K562 (cell line): ENCODE results near the gene CST2. TPM values are rescaled to one million over a fixed set of nuclear protein-coding genes. Genes with fewer than 3 reads are reported as not detected.

ENCODE experiments used
- ATAC-seq: fragments of 200-7000 bp; cut with Tn5 transposase; 3 replicates; pipeline ENCODE4 v1.9.1; 2020; ENCODE audit warnings: moderate library complexity
- BruUV-seq: library from RNA; stranded (reverse); fragments of 400-500 nt; replicated peaks from 2 replicates; lab custom pipeline; 2021; lab: Mats Ljungman, UMichigan
- CTCF ChIA-PET: fragments of 300-600 bp; formaldehyde crosslinking; extraction: SDS; loops from one replicate; lab custom pipeline; 2021; ENCODE audit warnings: low intra/inter-chr PET ratio; lab: Yijun Ruan, JAX
- POLR2A ChIA-PET: fragments of 300-600, 350-650 bp; sonication (Branson Sonifier 250); formaldehyde crosslinking; extraction: SDS; loops from one replicate; lab custom pipeline; 2021; ENCODE audit warnings: antibody characterized with exemption, inconsistent platforms; lab: Yijun Ruan, JAX
- DNase-seq, 4 experiments: peaks; one replicate each; pipeline versions ENCODE4 v3.0.0 to v3.0.0-alpha.2; 2011 to 2018; ENCODE audit warnings: low spot score in 3 of 4, mixed read lengths in 3 of 4; ENCODE audit errors: extremely low read depth in 1 of 4
- FAIRE-seq: peaks from 2 replicates; lab custom pipeline; 2011; peaks lifted over from hg19 to GRCh38; lab: Jason Lieb, UNC
- H2AFZ ChIP-seq: 2 replicates; pipeline ENCODE4 v1.6.0; 2011; ENCODE audit warnings: low read depth, low read length, control low read depth, inconsistent platforms
- H3K27ac ChIP-seq: fragments of 200-600 bp; 3 replicates; pipeline ENCODE4 v1.8.0; 2011; ENCODE audit warnings: low read depth, mild to moderate bottlenecking, control low read depth, inconsistent platforms, low read length, moderate library complexity, mixed read lengths; ENCODE audit errors: extremely low read depth
- H3K27me3 ChIP-seq, 2 experiments: fragments of 300-600 bp in 1 of 2; 2 replicates in 1 of 2; 3 replicates in 1 of 2; pipeline versions ENCODE4 v1.6.0 to v1.8.0; 2011; ENCODE audit warnings: inconsistent platforms in 2 of 2, low read length in 2 of 2, mild to moderate bottlenecking in 1 of 2, mixed read lengths in 1 of 2, moderate library complexity in 1 of 2; ENCODE audit not compliant: control insufficient read depth in 2 of 2, insufficient read depth in 2 of 2
- H3K36me3 ChIP-seq: fragments of 300-600 bp; 3 replicates; pipeline ENCODE4 v1.8.0; 2011; ENCODE audit warnings: mild to moderate bottlenecking, low read length, inconsistent platforms; ENCODE audit not compliant: control insufficient read depth, insufficient read depth
- H3K4me1 ChIP-seq, 2 experiments: fragments of 200-600 bp in 1 of 2; replicated peaks in 1 of 2; 2 replicates in 1 of 2; 3 replicates in 1 of 2; pipeline versions ENCODE4 v1.5.1 to v1.8.0; 2011; ENCODE audit warnings: inconsistent platforms in 2 of 2, low read length in 2 of 2, mild to moderate bottlenecking in 1 of 2, mixed read lengths in 1 of 2, moderate library complexity in 1 of 2; ENCODE audit not compliant: control insufficient read depth in 2 of 2, insufficient read depth in 2 of 2
- H3K4me2 ChIP-seq: 2 replicates; pipeline ENCODE4 v1.6.1; 2011; ENCODE audit warnings: low read length, control low read depth, inconsistent platforms, mixed read lengths; ENCODE audit not compliant: insufficient read depth
- H3K4me3 ChIP-seq: fragments of 200-600 bp; sonication (generic), shearing (Covaris generic); 2 replicates; pipeline ENCODE4 v1.5.1; 2016; ENCODE audit warnings: control low read depth, inconsistent platforms
- H3K79me2 ChIP-seq: fragments of 200-600 bp; 3 replicates; pipeline ENCODE4 v1.8.0; 2011; ENCODE audit warnings: low read length, inconsistent platforms; ENCODE audit not compliant: control insufficient read depth, insufficient read depth
- H3K9ac ChIP-seq, 2 experiments: 2 replicates each; pipeline versions ENCODE4 v1.6.0 to v1.6.1; 2011; ENCODE audit warnings: low read depth in 2 of 2, low read length in 2 of 2, control low read depth in 1 of 2, inconsistent platforms in 1 of 2, mild to moderate bottlenecking in 1 of 2, mixed read lengths in 1 of 2; ENCODE audit not compliant: insufficient read depth in 1 of 2
- H3K9me1 ChIP-seq: one replicate; pipeline ENCODE4 v1.6.0; 2011; ENCODE audit warnings: inconsistent platforms, mild to moderate bottlenecking, low read length, moderate library complexity; ENCODE audit not compliant: control insufficient read depth, insufficient read depth
- H3K9me3 ChIP-seq: replicated peaks from 2 replicates; pipeline ENCODE4 v1.5.1; 2011; ENCODE audit warnings: low read depth, low read length, inconsistent platforms; ENCODE audit not compliant: control insufficient read depth, insufficient read depth
- H4K20me1 ChIP-seq: replicated peaks from 2 replicates; pipeline ENCODE4 v1.6.1; 2011; ENCODE audit warnings: low read length, inconsistent platforms, mixed read lengths; ENCODE audit not compliant: control insufficient read depth, insufficient read depth
- CREB3 ChIP-seq: fragments of 450-650 bp; conservative IDR thresholded peaks from 2 replicates; pipeline ENCODE4 v1.6.1; 2016; ENCODE audit warnings: missing genetic modification characterization, low read depth, mild to moderate bottlenecking, missing compliant biosample characterization, moderate library complexity
- E2F3 ChIP-seq: fragments of 250-450 bp; sonication (Bioruptor Pico); IDR thresholded peaks from 2 replicates; pipeline ENCODE4 v1.4.0; 2020; ENCODE audit warnings: mild to moderate bottlenecking
- ELF4 ChIP-seq: fragments of 450-650 bp; formaldehyde crosslinking; IDR thresholded peaks from 2 replicates; pipeline ENCODE4 v1.4.0; 2022; ENCODE audit warnings: missing genetic modification characterization
- JUN ChIP-seq, 2 experiments: sonication (generic) in 1 of 2; formaldehyde crosslinking in 1 of 2; IDR thresholded peaks; 2 replicates each; pipeline versions ENCODE4 v1.6.1 to v1.8.0; 2012 to 2022; ENCODE audit warnings: borderline replicate concordance in 2 of 2, mild to moderate bottlenecking in 2 of 2, improper control_type of control experiment in 1 of 2, low read depth in 1 of 2, low read length in 1 of 2, missing genetic modification reagents in 1 of 2
- POLR2B ChIP-seq: fragments of 450-650 bp; IDR thresholded peaks from 2 replicates; pipeline ENCODE4 v1.6.1; 2018; ENCODE audit warnings: low read depth; ENCODE audit not compliant: partially characterized antibody
- POLR3A ChIP-seq: IDR thresholded peaks from 2 replicates; pipeline ENCODE4 v1.6.1; 2011; ENCODE audit warnings: borderline replicate concordance, mild to moderate bottlenecking, moderate library complexity; ENCODE audit not compliant: insufficient read length, insufficient read depth; ENCODE audit errors: extremely low read depth
- POU5F1 ChIP-seq: fragments of 150-350 bp; IDR thresholded peaks from 2 replicates; pipeline ENCODE4 v1.6.1; 2014; ENCODE audit warnings: borderline replicate concordance, low read length, low read depth, mild to moderate bottlenecking; ENCODE audit not compliant: partially characterized antibody
- RHOXF2B ChIP-seq: fragments of 250-450 bp; sonication (Bioruptor Pico); conservative IDR thresholded peaks from 2 replicates; pipeline ENCODE4 v1.5.1; 2021
- TCF3 ChIP-seq: sonication (generic); formaldehyde crosslinking; IDR thresholded peaks from 2 replicates; pipeline ENCODE4 v1.4.0; 2020; ENCODE audit warnings: mild to moderate bottlenecking, missing genetic modification reagents
- THAP12 ChIP-seq: fragments of 250-450 bp; sonication (Bioruptor Pico); IDR thresholded peaks from 2 replicates; pipeline ENCODE4 v1.9.0; 2021; ENCODE audit warnings: mild to moderate bottlenecking, inconsistent platforms
- ZNF408 ChIP-seq: fragments of 250-450 bp; sonication (Bioruptor Pico); IDR thresholded peaks from 2 replicates; pipeline ENCODE4 v1.4.0; 2020; ENCODE audit warnings: low read depth, mild to moderate bottlenecking, moderate library complexity
- ZNF592 ChIP-seq: fragments of 450-650 bp; IDR thresholded peaks from 2 replicates; pipeline ENCODE4 v1.6.1; 2017; ENCODE audit warnings: antibody characterized with exemption, mild to moderate bottlenecking
- ZNF639 ChIP-seq, 2 experiments: fragments of 200-800 bp in 1 of 2; sonication (Bioruptor generic) in 1 of 2; sonication (generic) in 1 of 2; formaldehyde crosslinking in 1 of 2; IDR thresholded peaks in 1 of 2; conservative IDR thresholded peaks in 1 of 2; 2 replicates each; pipeline versions ENCODE4 v1.5.0 to v1.6.1; 2016 to 2020; ENCODE audit warnings: missing compliant biosample characterization in 1 of 2, missing genetic modification characterization in 1 of 2, missing genetic modification reagents in 1 of 2
- WGBS: fragments of 100-300 bp; shearing (Covaris generic); methylation state at CpG from one replicate; pipeline ENCODE4 v1.1.6; 2016; ENCODE audit warnings: low coverage, mixed read lengths; ENCODE audit not compliant: insufficient coverage; ENCODE audit errors: missing lambda C conversion rate; 5-methylcytosine and 5-hydroxymethylcytosine counted together
- in situ Hi-C: fragments of 300-500 bp; cut with MboI; formaldehyde crosslinking; loops from 4 replicates; pipeline ENCODE4 v1.15.0; 2018; ENCODE audit warnings: inconsistent platforms, mixed read lengths
- intact Hi-C: fragments of 100-400 bp; cut with micrococcal nuclease; formaldehyde crosslinking; loops from 2 replicates; pipeline ENCODE4 v1.14.2; 2022
- polyA plus RNA-seq, 8 experiments: library from polyadenylated mRNA; depleted of rRNA in 4 of 8; stranded (reverse) in 5 of 8; unstranded in 3 of 8; fragments of >200 nt; fragmentation: Nextera tagmentation in 2 of 8; fragmentation: Illumina TruSeq in 1 of 8; extraction: Ambion mirVana in 2 of 8; extraction: Trizol in 1 of 8; gene quantifications; 2 replicates each; pipeline versions ENCODE4 v1.2.1 to v1.2.3, GENCODE V29; 2011 to 2014; ENCODE audit warnings: inconsistent platforms in 1 of 8, missing spikeins in 1 of 8
- total RNA-seq, 7 experiments: library from RNA; depleted of rRNA in 6 of 7; stranded (reverse); fragments of >200 nt in 6 of 7; fragmentation: Illumina TruSeq in 2 of 7; extraction: Trizol in 2 of 7; gene quantifications; 2 replicates each; pipeline versions ENCODE4 v1.2.1 to v1.2.3, GENCODE V29; 2011 to 2021; ENCODE audit warnings: low replicate concordance in 1 of 7

Gene CST2
- total and polyA plus RNA-seq, 9 of the 15 experiments (the other 6 are each of a cell fraction or from before 2014, with no cell fraction given): not detected

- no peak overlapping the region for H3K4me3 ChIP-seq
- FAIRE-seq (no peak), DNase-seq (no peak), ATAC-seq (no peak)
- no peaks in the 10 kb centered on the region for H3K79me2 ChIP-seq
- 0% methylated on average over 3 of the region's 5 CpGs for WGBS
- ChIA-PET POLR2A (no interaction called here), CTCF (no interaction called here)
- H3K9ac ChIP-seq: no peak overlapping the region
- no peaks in the 10 kb centered on the region for H3K9me1 ChIP-seq
- no peak overlapping the region for H2AFZ ChIP-seq
- H3K27me3 ChIP-seq: no peaks in the 10 kb centered on the region
- intact Hi-C loops (no loop called here), in situ Hi-C loops (no loop called here)
- H3K9me3 ChIP-seq: no peaks in the 10 kb centered on the region
- H4K20me1 ChIP-seq: no peaks in the 10 kb centered on the region
- no peaks in the 10 kb centered on the region for H3K36me3 ChIP-seq
- H3K4me2 ChIP-seq: no peak overlapping the region
- no TSS peak for BruUV-seq
- H3K27ac ChIP-seq: no peak overlapping the region
- H3K4me1 ChIP-seq: no peaks in the 10 kb centered on the region
- TF ChIP-seq POLR3A: no peak
- no peak for TF ChIP-seq POLR2B
- no peak for TF ChIP-seq THAP12 (CRISPR knock-in tag)
- TF ChIP-seq ZNF408 (CRISPR knock-in tag): no peak
- no peak for TF ChIP-seq ZNF592
- no peak for TF ChIP-seq E2F3 (CRISPR knock-in tag)
- TF ChIP-seq ZNF639 (CRISPR knock-in tag; conservative IDR thresholded peaks at IDR 0.05 in 1 of 2, IDR thresholded peaks at IDR 0.05 in 1 of 2): no peak
- TF ChIP-seq POU5F1: no peak
- no peak for TF ChIP-seq ELF4 (CRISPR knock-in tag)
- TF ChIP-seq RHOXF2B: no peak
- no peak for TF ChIP-seq CREB3 (tag)
- TF ChIP-seq JUN (IDR thresholded peaks at IDR 0.05; ENCODE audit: borderline replicate concordance, low read depth, low read length): no peak
- no peak for TF ChIP-seq JUN (CRISPR knock-in tag; IDR thresholded peaks at IDR 0.05; ENCODE audit: borderline replicate concordance)
- no peak for TF ChIP-seq TCF3 (CRISPR knock-in tag)
Observed at GRCh38 chr20:23823111-23823510, 3.4 kb downstream of the CST2 start.
